HCT116 (cell line): ENCODE measurements around the gene NELL1. TPM values are rescaled to one million over a fixed set of nuclear protein-coding genes. Genes with fewer than 3 reads are reported as not detected.

ENCODE experiments used
- ATAC-seq: fragments of 200-7000 bp; cut with Tn5 transposase; 2 replicates; pipeline ENCODE4 v1.9.1; 2020; ENCODE audit warnings: mild to moderate bottlenecking, moderate library complexity
- BruUV-seq: library from RNA; stranded (reverse); fragments of 400-500 nt; replicated peaks from 2 replicates; lab custom pipeline; 2021; lab: Mats Ljungman, UMichigan
- CTCF ChIA-PET: fragments of 300-600 bp; sonication (Branson Sonifier 250); formaldehyde crosslinking; loops from one replicate; lab custom pipeline; 2021; ENCODE audit warnings: antibody characterized with exemption; lab: Charles Lee
- POLR2A ChIA-PET: fragments of 300-600, 350-600 bp; sonication (Branson Sonifier 250); formaldehyde crosslinking; loops from one replicate; lab custom pipeline; 2021; ENCODE audit warnings: antibody characterized with exemption; lab: Charles Lee
- RAD21 ChIA-PET, 2 experiments: fragments of 300-600 bp; sonication (Branson Sonifier 250); formaldehyde crosslinking; loops; one replicate each; lab custom pipeline; 2023; ENCODE audit warnings: low total read pairs in 2 of 2; ENCODE audit not compliant: uncharacterized antibody in 2 of 2, unreplicated experiment in 2 of 2, low non-redundant PET in 1 of 2; lab: Charles Lee
- DNase-seq: peaks from one replicate; pipeline ENCODE4 v3.0.0-alpha.2; 2010; ENCODE audit warnings: low read depth, low spot score
- H2AFZ ChIP-seq: fragments of 200-600 bp; shearing (Covaris generic), sonication (generic); 2 replicates; pipeline ENCODE4 v1.6.1; 2017; ENCODE audit warnings: low read depth, mixed run types, mixed read lengths, antibody characterized with exemption, low read length; ENCODE audit not compliant: poor library complexity, severe bottlenecking
- H3K27ac ChIP-seq: 2 replicates; pipeline ENCODE4 v1.5.1; 2012; ENCODE audit warnings: low read depth, low read length
- H3K27me3 ChIP-seq: fragments of 200-600 bp; sonication (generic); 2 replicates; pipeline ENCODE4 v1.6.1; 2016; ENCODE audit warnings: mixed run types, low read length, mixed read lengths; ENCODE audit not compliant: insufficient read depth
- H3K36me3 ChIP-seq, 2 experiments: fragments of 200-500 bp in 1 of 2; fragments of 200-600 bp in 1 of 2; sonication (Bioruptor generic) in 1 of 2; sonication (generic) in 1 of 2; 2 replicates each; pipeline versions ENCODE4 v1.5.1 to v1.6.1; 2014 to 2016; ENCODE audit warnings: low read length in 2 of 2, inconsistent platforms in 1 of 2, mixed read lengths in 1 of 2, mixed run types in 1 of 2; ENCODE audit not compliant: insufficient read depth in 2 of 2, control insufficient read depth in 1 of 2
- H3K4me1 ChIP-seq, 2 experiments: fragments of 200-600 bp in 1 of 2; sonication (generic) in 1 of 2; 2 replicates each; pipeline versions ENCODE4 v1.5.1 to v1.6.1; 2012 to 2017; ENCODE audit warnings: low read length in 2 of 2, inconsistent platforms in 1 of 2, mild to moderate bottlenecking in 1 of 2, mixed read lengths in 1 of 2, mixed run types in 1 of 2, moderate library complexity in 1 of 2; ENCODE audit not compliant: insufficient read depth in 2 of 2, control insufficient read depth in 1 of 2
- H3K4me2 ChIP-seq: fragments of 200-600 bp; sonication (generic); 2 replicates; pipeline ENCODE4 v1.6.1; 2017; ENCODE audit warnings: mixed run types, low read length, mixed read lengths
- H3K4me3 ChIP-seq, 2 experiments: fragments of 200-600 bp in 1 of 2; sonication (generic) in 1 of 2; replicated peaks in 1 of 2; 2 replicates each; pipeline ENCODE4 v1.5.1; 2011 to 2016; ENCODE audit warnings: low read length in 2 of 2, control low read depth in 1 of 2, low read depth in 1 of 2, mild to moderate bottlenecking in 1 of 2, mixed read lengths in 1 of 2, mixed run types in 1 of 2
- H3K79me2 ChIP-seq: fragments of 200-600 bp; sonication (generic); 2 replicates; pipeline ENCODE4 v1.6.1; 2017; ENCODE audit warnings: mild to moderate bottlenecking, mixed run types, low read length, moderate library complexity, mixed read lengths; ENCODE audit not compliant: insufficient read depth
- H3K9ac ChIP-seq: fragments of 200-600 bp; sonication (generic); 2 replicates; pipeline ENCODE4 v1.6.1; 2016; ENCODE audit warnings: low read length, mixed read lengths
- H3K9me2 ChIP-seq: fragments of 200-600 bp; sonication (generic), shearing (Covaris generic); 2 replicates; pipeline ENCODE4 v1.6.1; 2017; ENCODE audit warnings: mixed run types, mild to moderate bottlenecking, moderate library complexity; ENCODE audit not compliant: insufficient read depth
- H3K9me3 ChIP-seq, 2 experiments: fragments of 200-500 bp in 1 of 2; fragments of 200-600 bp in 1 of 2; sonication (Bioruptor generic) in 1 of 2; sonication (generic) in 1 of 2; 2 replicates each; pipeline ENCODE4 v1.6.1; 2014 to 2017; ENCODE audit warnings: low read length in 2 of 2, mixed read lengths in 2 of 2, inconsistent platforms in 1 of 2, low read depth in 1 of 2, mild to moderate bottlenecking in 1 of 2, mixed run types in 1 of 2, moderate library complexity in 1 of 2; ENCODE audit not compliant: control insufficient read depth in 1 of 2, insufficient read depth in 1 of 2
- H4K20me1 ChIP-seq: fragments of 200-600 bp; sonication (generic), shearing (Covaris generic); 2 replicates; pipeline ENCODE4 v1.6.1; 2017; ENCODE audit warnings: mixed run types, mild to moderate bottlenecking, moderate library complexity; ENCODE audit not compliant: insufficient read depth
- CBX3 ChIP-seq: IDR thresholded peaks from 2 replicates; pipeline ENCODE4 v1.6.1; 2012; ENCODE audit warnings: low read depth
- CTCF ChIP-seq, 3 experiments: fragments of 200-600 bp in 1 of 3; sonication (generic) in 1 of 3; IDR thresholded peaks in 2 of 3; conservative IDR thresholded peaks in 1 of 3; 2 replicates each; pipeline ENCODE4 v1.5.1; 2012 to 2017; ENCODE audit warnings: low read depth in 2 of 3, low read length in 2 of 3, antibody characterized with exemption in 1 of 3, borderline replicate concordance in 1 of 3, control low read depth in 1 of 3, mild to moderate bottlenecking in 1 of 3, mixed read lengths in 1 of 3, mixed run types in 1 of 3, moderate library complexity in 1 of 3; ENCODE audit not compliant: insufficient read depth in 1 of 3
- EZH2 ChIP-seq: fragments of 200-600 bp; sonication (generic); IDR thresholded peaks from 2 replicates; pipeline ENCODE4 v1.6.1; 2017; ENCODE audit warnings: antibody characterized with exemption, mixed run types
- FOSL1 ChIP-seq: IDR thresholded peaks from 2 replicates; pipeline ENCODE4 v1.6.1; 2012; ENCODE audit warnings: low read depth
- POLR2AphosphoS5 ChIP-seq: IDR thresholded peaks from 2 replicates; pipeline ENCODE4 v1.6.1; 2011; ENCODE audit warnings: mild to moderate bottlenecking, low read depth, low read length, moderate library complexity
- RAD21 ChIP-seq: IDR thresholded peaks from 2 replicates; pipeline ENCODE4 v1.6.1; 2012; ENCODE audit warnings: low read depth, mild to moderate bottlenecking
- SIN3A ChIP-seq: IDR thresholded peaks from 2 replicates; pipeline ENCODE4 v1.6.1; 2012; ENCODE audit warnings: low read depth
- SP1 ChIP-seq: IDR thresholded peaks from 2 replicates; pipeline ENCODE4 v1.6.1; 2012; ENCODE audit warnings: low read depth
- SRF ChIP-seq: IDR thresholded peaks from 2 replicates; pipeline ENCODE4 v1.6.1; 2012; ENCODE audit warnings: low read depth
- ZBTB33 ChIP-seq: IDR thresholded peaks from 2 replicates; pipeline ENCODE4 v1.6.1; 2011; ENCODE audit warnings: mild to moderate bottlenecking, low read length, moderate library complexity; ENCODE audit not compliant: insufficient replicate concordance; ENCODE audit errors: extremely low read depth
- ZFX ChIP-seq: fragments of 450-650 bp; IDR thresholded peaks from 2 replicates; pipeline ENCODE4 v1.6.1; 2017
- ZNF274 ChIP-seq: fragments of 200-500 bp; sonication (Bioruptor generic); IDR thresholded peaks from 2 replicates; pipeline ENCODE4 v1.6.1; 2014; ENCODE audit warnings: mild to moderate bottlenecking, low read depth, low read length, inconsistent platforms
- intact Hi-C: fragments of 100-400 bp; cut with micrococcal nuclease; formaldehyde crosslinking; loops from 2 replicates; pipeline ENCODE4 v1.10.0; 2022
- total RNA-seq: library from RNA; stranded (reverse); gene quantifications from one replicate; pipeline ENCODE4 v1.2.1, GENCODE V29; 2021; ENCODE audit not compliant: unreplicated experiment

The NELL1 gene
- total RNA-seq, 1 experiment from 2014 or later = not detected

- no peak overlapping the region for H3K4me3 ChIP-seq
- no peaks in the 10 kb centered on the region for H3K4me1 ChIP-seq
These were observed 257.6 kb downstream of the NELL1 start for GRCh38 chr11:20926799-20927540.

More at GRCh38 chr11:20926799-20927540, 257.6 kb downstream of the NELL1 start:
- Histone ChIP-seq H3K4me2 (no peak overlapping the region), H3K79me2 (no peaks in the 10 kb centered on the region), H4K20me1 (no peaks in the 10 kb centered on the region), H3K9me3 (no peaks in the 10 kb centered on the region; a peak in 1 of 4 replicates), H3K36me3 (no peaks in the 10 kb centered on the region), H2AFZ (no peak overlapping the region), H3K9me2 (no peaks in the 10 kb centered on the region), H3K27ac (no peak overlapping the region), H3K9ac (no peak overlapping the region), H3K27me3 (no peaks in the 10 kb centered on the region)
- ChIA-PET RAD21 (no interaction called here), CTCF (no interaction called here), POLR2A (no interaction called here)
- BruUV-seq = no TSS peak
- no peak for DNase-seq
- TF ChIP-seq ZFX = no peak
- no peak for TF ChIP-seq SP1
- no peak for TF ChIP-seq SRF
- TF ChIP-seq RAD21 = no peak
- TF ChIP-seq ZBTB33 = no peak
- no peak for TF ChIP-seq CTCF (IDR thresholded peaks at IDR 0.05 in 2 of 3, conservative IDR thresholded peaks at IDR 0.05 in 1 of 3; ENCODE audit: borderline replicate concordance in 1 of 3, insufficient read depth in 1 of 3, low read depth in 2 of 3, low read length in 2 of 3)
- no peak for TF ChIP-seq ZNF274
- TF ChIP-seq EZH2 = no peak
- TF ChIP-seq POLR2AphosphoS5 = no peak
- no peak for TF ChIP-seq CBX3
- TF ChIP-seq FOSL1 = no peak
- no peak for TF ChIP-seq SIN3A
- intact Hi-C loops = no loop called here
- no peak for ATAC-seq
